AG09319 (cell line): Measurements from ENCODE around the gene ZNF687.

ENCODE experiments used
- DNase-seq: peaks from one replicate; pipeline ENCODE4 v3.0.0-alpha.2; 2010; ENCODE audit warnings: low read depth; ENCODE audit errors: extremely low read depth
- TF ChIP-seq, protein P1 (sequence below): IDR thresholded peaks from 2 replicates; pipeline ENCODE4 v1.5.1; 2011; ENCODE audit warnings: low read depth, mild to moderate bottlenecking, inconsistent platforms, low read length, moderate library complexity

ZNF687 gene, protein sequence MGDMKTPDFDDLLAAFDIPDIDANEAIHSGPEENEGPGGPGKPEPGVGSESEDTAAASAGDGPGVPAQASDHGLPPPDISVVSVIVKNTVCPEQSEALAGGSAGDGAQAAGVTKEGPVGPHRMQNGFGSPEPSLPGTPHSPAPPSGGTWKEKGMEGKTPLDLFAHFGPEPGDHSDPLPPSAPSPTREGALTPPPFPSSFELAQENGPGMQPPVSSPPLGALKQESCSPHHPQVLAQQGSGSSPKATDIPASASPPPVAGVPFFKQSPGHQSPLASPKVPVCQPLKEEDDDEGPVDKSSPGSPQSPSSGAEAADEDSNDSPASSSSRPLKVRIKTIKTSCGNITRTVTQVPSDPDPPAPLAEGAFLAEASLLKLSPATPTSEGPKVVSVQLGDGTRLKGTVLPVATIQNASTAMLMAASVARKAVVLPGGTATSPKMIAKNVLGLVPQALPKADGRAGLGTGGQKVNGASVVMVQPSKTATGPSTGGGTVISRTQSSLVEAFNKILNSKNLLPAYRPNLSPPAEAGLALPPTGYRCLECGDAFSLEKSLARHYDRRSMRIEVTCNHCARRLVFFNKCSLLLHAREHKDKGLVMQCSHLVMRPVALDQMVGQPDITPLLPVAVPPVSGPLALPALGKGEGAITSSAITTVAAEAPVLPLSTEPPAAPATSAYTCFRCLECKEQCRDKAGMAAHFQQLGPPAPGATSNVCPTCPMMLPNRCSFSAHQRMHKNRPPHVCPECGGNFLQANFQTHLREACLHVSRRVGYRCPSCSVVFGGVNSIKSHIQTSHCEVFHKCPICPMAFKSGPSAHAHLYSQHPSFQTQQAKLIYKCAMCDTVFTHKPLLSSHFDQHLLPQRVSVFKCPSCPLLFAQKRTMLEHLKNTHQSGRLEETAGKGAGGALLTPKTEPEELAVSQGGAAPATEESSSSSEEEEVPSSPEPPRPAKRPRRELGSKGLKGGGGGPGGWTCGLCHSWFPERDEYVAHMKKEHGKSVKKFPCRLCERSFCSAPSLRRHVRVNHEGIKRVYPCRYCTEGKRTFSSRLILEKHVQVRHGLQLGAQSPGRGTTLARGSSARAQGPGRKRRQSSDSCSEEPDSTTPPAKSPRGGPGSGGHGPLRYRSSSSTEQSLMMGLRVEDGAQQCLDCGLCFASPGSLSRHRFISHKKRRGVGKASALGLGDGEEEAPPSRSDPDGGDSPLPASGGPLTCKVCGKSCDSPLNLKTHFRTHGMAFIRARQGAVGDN

GRCh38 chr1:151281969-151282882 is at the start of gene ZNF687:
ZNF687 (plus strand) TSS chr1:151282299; CDS start chr1:151286292, 3,993 bp downstream.
- TF ChIP-seq, protein P1, sequence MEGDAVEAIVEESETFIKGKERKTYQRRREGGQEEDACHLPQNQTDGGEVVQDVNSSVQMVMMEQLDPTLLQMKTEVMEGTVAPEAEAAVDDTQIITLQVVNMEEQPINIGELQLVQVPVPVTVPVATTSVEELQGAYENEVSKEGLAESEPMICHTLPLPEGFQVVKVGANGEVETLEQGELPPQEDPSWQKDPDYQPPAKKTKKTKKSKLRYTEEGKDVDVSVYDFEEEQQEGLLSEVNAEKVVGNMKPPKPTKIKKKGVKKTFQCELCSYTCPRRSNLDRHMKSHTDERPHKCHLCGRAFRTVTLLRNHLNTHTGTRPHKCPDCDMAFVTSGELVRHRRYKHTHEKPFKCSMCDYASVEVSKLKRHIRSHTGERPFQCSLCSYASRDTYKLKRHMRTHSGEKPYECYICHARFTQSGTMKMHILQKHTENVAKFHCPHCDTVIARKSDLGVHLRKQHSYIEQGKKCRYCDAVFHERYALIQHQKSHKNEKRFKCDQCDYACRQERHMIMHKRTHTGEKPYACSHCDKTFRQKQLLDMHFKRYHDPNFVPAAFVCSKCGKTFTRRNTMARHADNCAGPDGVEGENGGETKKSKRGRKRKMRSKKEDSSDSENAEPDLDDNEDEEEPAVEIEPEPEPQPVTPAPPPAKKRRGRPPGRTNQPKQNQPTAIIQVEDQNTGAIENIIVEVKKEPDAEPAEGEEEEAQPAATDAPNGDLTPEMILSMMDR, result no peak
- DNase-seq, result peak; percentile 100

DNA sequence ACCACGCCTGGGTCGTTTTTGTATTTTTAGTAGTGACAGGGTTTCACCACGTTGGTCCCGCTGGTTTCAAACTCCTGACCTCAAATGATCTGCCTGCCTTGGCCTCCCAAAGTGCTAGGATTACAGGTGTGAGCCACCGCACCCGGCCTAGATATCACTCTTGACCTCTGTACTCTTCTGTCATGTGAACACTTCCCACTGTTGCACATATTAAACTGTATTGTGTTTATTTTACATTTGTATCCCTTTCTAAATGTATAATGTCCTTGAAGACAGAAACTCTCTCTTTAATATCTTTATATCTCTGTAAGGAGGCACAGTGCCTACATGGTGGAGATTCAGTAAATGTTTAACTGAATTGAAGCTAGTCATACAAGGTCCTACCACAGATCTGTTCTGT is 46.9 kb upstream of the ZNF687 start:
- no peak for DNase-seq
- TF ChIP-seq, protein P1, result no peak

DNA sequence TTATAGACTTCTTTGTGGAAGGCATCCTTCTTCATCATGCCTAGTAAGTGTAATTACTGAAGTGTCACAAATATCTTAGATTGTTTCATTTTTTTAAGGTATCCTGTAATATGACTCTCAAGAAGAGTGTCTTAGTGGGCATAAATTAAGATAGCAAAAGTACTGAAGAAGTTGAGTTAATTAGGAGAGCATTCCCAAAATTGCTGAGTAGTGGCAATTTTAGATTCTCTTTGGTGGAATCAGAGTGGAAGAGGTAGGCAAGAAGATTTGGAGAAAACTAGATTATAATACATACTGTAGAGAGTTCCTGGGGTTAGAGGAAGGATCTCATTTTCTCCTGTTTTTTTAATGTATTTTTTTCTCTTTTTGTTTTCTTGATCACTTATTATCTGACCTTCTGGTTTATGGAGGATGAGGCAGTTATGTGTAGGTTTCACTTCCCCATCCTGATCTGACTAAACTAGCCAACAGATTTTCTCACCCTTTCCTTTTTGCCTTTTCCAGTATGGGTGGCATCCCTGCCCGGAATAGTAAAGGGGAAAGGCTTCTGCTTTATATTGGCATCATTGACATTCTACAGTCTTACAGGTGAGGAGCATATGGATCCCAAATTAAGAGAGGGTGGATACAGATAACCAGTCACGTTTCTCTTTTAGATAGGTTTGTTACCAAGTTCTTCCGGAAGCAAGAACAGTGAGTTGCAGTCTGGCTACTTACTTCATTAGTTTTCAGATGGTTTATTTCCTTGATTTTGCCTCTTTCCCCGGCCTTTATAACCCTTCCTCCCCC is 44.2 kb upstream of the ZNF687 start:
- no peak for DNase-seq
- TF ChIP-seq, protein P1, result no peak

DNA sequence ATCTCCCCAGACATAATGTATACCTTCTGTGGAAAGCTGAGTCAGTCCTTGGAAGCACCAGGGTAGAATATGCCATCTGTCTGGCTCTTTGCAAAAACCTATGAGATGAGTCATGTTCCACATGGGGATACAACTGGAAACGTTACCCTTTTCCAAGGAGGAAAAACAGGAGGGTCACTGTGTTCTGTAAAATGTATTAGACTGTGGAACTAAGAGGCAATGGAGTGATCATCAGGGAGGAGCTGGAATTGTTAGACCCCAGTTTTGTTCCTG is 43.7 kb upstream of the ZNF687 start:
- peak; percentile 73 for DNase-seq
- TF ChIP-seq, protein P1, result no peak

- TF ChIP-seq, protein P1, result no peak
These were observed 39.7 kb upstream of the ZNF687 start for GRCh38 chr1:151242442-151242841.

GRCh38 chr1:151243683-151244216 is 38.3 kb upstream of the ZNF687 start:
- TF ChIP-seq, protein P1, result no peak
- no peak for DNase-seq

More at GRCh38 chr1:151242442-151242841, 39.7 kb upstream of the ZNF687 start:
- DNase-seq, result no peak
